H9 (cell line): ENCODE data around the gene NDUFB10. TPM values are rescaled to one million over a fixed set of nuclear protein-coding genes. Genes with fewer than 3 reads are reported as not detected.

Experiments used
- DNase-seq: peaks from one replicate; pipeline ENCODE4 v3.0.0-alpha.2; 2017
- H2AFZ ChIP-seq: one replicate; pipeline ENCODE4 v1.6.1; 2013; ENCODE audit warnings: mild to moderate bottlenecking, low read length, control low read depth, moderate library complexity
- H2AK5ac ChIP-seq: 2 replicates; pipeline ENCODE4 v1.6.1; 2013; ENCODE audit warnings: low read length, control low read depth, mixed read lengths; ENCODE audit not compliant: insufficient read length
- H2BK120ac ChIP-seq: one replicate; pipeline ENCODE4 v1.6.1; 2013; ENCODE audit warnings: low read depth, mild to moderate bottlenecking, low read length, control low read depth, inconsistent platforms; ENCODE audit not compliant: poor library complexity, severe bottlenecking
- H2BK12ac ChIP-seq: 2 replicates; pipeline ENCODE4 v1.6.1; 2013; ENCODE audit warnings: low read length, control low read depth, mixed read lengths, low read depth; ENCODE audit not compliant: insufficient read length
- H2BK15ac ChIP-seq: 2 replicates; pipeline ENCODE4 v1.6.1; 2013; ENCODE audit warnings: low read depth, low read length, control low read depth
- H2BK20ac ChIP-seq: one replicate; pipeline ENCODE4 v1.6.1; 2013; ENCODE audit warnings: low read depth, mild to moderate bottlenecking, low read length, control low read depth, inconsistent platforms; ENCODE audit not compliant: poor library complexity, severe bottlenecking
- H2BK5ac ChIP-seq: 2 replicates; pipeline ENCODE4 v1.6.1; 2013; ENCODE audit warnings: low read length, control low read depth, mixed read lengths; ENCODE audit not compliant: insufficient read length
- H3K14ac ChIP-seq: 2 replicates; pipeline ENCODE4 v1.6.1; 2013; ENCODE audit warnings: low read length, control low read depth; ENCODE audit not compliant: insufficient read depth
- H3K18ac ChIP-seq: 2 replicates; pipeline ENCODE4 v1.6.1; 2013; ENCODE audit warnings: low read depth, mild to moderate bottlenecking, mixed read lengths, low read length, control low read depth; ENCODE audit not compliant: insufficient read length
- H3K23ac ChIP-seq: 2 replicates; pipeline ENCODE4 v1.6.1; 2013; ENCODE audit warnings: low read length, control low read depth, mixed read lengths, low read depth; ENCODE audit not compliant: insufficient read length
- H3K23me2 ChIP-seq: 2 replicates; pipeline ENCODE4 v1.6.1; 2013; ENCODE audit warnings: low read depth, mild to moderate bottlenecking, mixed read lengths, low read length, control low read depth; ENCODE audit not compliant: insufficient read length, poor library complexity, severe bottlenecking
- H3K27ac ChIP-seq: 2 replicates; pipeline ENCODE4 v1.5.1; 2013; ENCODE audit warnings: low read length, control low read depth, mixed read lengths, low read depth; ENCODE audit not compliant: insufficient read length
- H3K27me3 ChIP-seq: 2 replicates; pipeline ENCODE4 v1.6.1; 2013; ENCODE audit warnings: low read length, control low read depth, inconsistent platforms; ENCODE audit not compliant: insufficient read depth
- H3K4ac ChIP-seq: 2 replicates; pipeline ENCODE4 v1.6.1; 2013; ENCODE audit warnings: low read depth, mild to moderate bottlenecking, control low read depth, inconsistent platforms, low read length, moderate library complexity
- H3K4me1 ChIP-seq: 2 replicates; pipeline ENCODE4 v1.6.1; 2013; ENCODE audit warnings: low read length, control low read depth, inconsistent platforms; ENCODE audit not compliant: insufficient read depth
- H3K4me2 ChIP-seq: 2 replicates; pipeline ENCODE4 v1.6.1; 2013; ENCODE audit warnings: low read length, control low read depth, mixed read lengths; ENCODE audit not compliant: insufficient read length, insufficient read depth
- H3K56ac ChIP-seq: 2 replicates; pipeline ENCODE4 v1.6.1; 2013; ENCODE audit warnings: low read depth, mild to moderate bottlenecking, mixed read lengths, low read length, control low read depth; ENCODE audit not compliant: insufficient read length
- H3K79me1 ChIP-seq: 2 replicates; pipeline ENCODE4 v1.6.1; 2013; ENCODE audit warnings: low read depth, mild to moderate bottlenecking, moderate library complexity, low read length, control low read depth, inconsistent platforms; ENCODE audit not compliant: insufficient read depth, poor library complexity, severe bottlenecking
- H3K79me2 ChIP-seq: 2 replicates; pipeline ENCODE4 v1.6.1; 2013; ENCODE audit warnings: low read length, control low read depth, inconsistent platforms; ENCODE audit not compliant: insufficient read depth
- H3K9ac ChIP-seq: 2 replicates; pipeline ENCODE4 v1.6.1; 2013; ENCODE audit warnings: low read length, control low read depth, mixed read lengths; ENCODE audit not compliant: insufficient read length; ENCODE audit errors: extremely low read depth
- H3K9me3 ChIP-seq: one replicate; pipeline ENCODE4 v1.6.1; 2013; ENCODE audit warnings: low read depth, low read length, inconsistent platforms; ENCODE audit not compliant: control insufficient read depth
- H3T11ph ChIP-seq: one replicate; pipeline ENCODE4 v1.6.1; 2013; ENCODE audit warnings: mild to moderate bottlenecking, low read length, control low read depth, inconsistent platforms
- H4K20me1 ChIP-seq: one replicate; pipeline ENCODE4 v1.6.1; 2013; ENCODE audit not compliant: control insufficient read depth, insufficient read length, insufficient read depth
- H4K5ac ChIP-seq: 2 replicates; pipeline ENCODE4 v1.6.1; 2013; ENCODE audit warnings: low read depth, mild to moderate bottlenecking, mixed read lengths, low read length, control low read depth; ENCODE audit not compliant: insufficient read length
- H4K8ac ChIP-seq: replicated peaks from 2 replicates; pipeline ENCODE4 v1.6.1; 2013; ENCODE audit warnings: low read length, control low read depth, mixed read lengths, low read depth; ENCODE audit not compliant: insufficient read length
- H4K91ac ChIP-seq: 2 replicates; pipeline ENCODE4 v1.6.1; 2013; ENCODE audit warnings: low read depth, mild to moderate bottlenecking, moderate library complexity, mixed read lengths, low read length, control low read depth; ENCODE audit not compliant: insufficient read length
- H3K27ac Mint-ChIP-seq, 3 experiments: 2 replicates in 2 of 3; 3 replicates in 1 of 3; pipeline ENCODE4 v1.8.0; 2020 to 2021; ENCODE audit warnings: mixed read lengths in 3 of 3, mild to moderate bottlenecking in 1 of 3, moderate library complexity in 1 of 3
- H3K27me3 Mint-ChIP-seq: 2 replicates; pipeline ENCODE4 v1.8.0; 2021; ENCODE audit warnings: low read depth, mild to moderate bottlenecking, moderate library complexity, mixed read lengths
- H3K36me3 Mint-ChIP-seq, 3 experiments: 2 replicates in 2 of 3; 3 replicates in 1 of 3; pipeline ENCODE4 v1.8.0; 2020 to 2021; ENCODE audit warnings: low read depth in 3 of 3, mixed read lengths in 3 of 3; ENCODE audit not compliant: insufficient read depth in 1 of 3
- H3K4me1 Mint-ChIP-seq, 2 experiments: 2 replicates each; pipeline ENCODE4 v1.8.0; 2020; ENCODE audit warnings: mixed read lengths in 2 of 2
- H3K4me3 Mint-ChIP-seq, 2 experiments: 2 replicates in 1 of 2; 3 replicates in 1 of 2; pipeline ENCODE4 v1.8.0; 2020 to 2021; ENCODE audit warnings: mild to moderate bottlenecking in 2 of 2, mixed read lengths in 2 of 2, moderate library complexity in 1 of 2
- H3K9me3 Mint-ChIP-seq, 2 experiments: 2 replicates in 1 of 2; 3 replicates in 1 of 2; pipeline ENCODE4 v1.8.0; 2020; ENCODE audit warnings: mild to moderate bottlenecking in 2 of 2, mixed read lengths in 2 of 2, moderate library complexity in 1 of 2
- CTCF ChIP-seq: fragments of 200-600 bp; sonication (generic); conservative IDR thresholded peaks from 3 replicates; pipeline ENCODE4 v1.8.0; 2021; ENCODE audit warnings: antibody characterized with exemption, mild to moderate bottlenecking
- WGBS: extraction: QIAGEN DNeasy Blood & Tissue Kit; methylation state at CpG from one replicate; pipeline ENCODE4 v1.1.7; 2013; ENCODE audit warnings: missing lambda C conversion rate, low lambda C conversion rate, mixed read lengths; ENCODE audit not compliant: insufficient read length; ENCODE audit errors: extremely low coverage; 5-methylcytosine and 5-hydroxymethylcytosine counted together
- total RNA-seq: library from RNA; stranded (reverse); gene quantifications from 2 replicates; pipeline ENCODE4 v1.2.1, GENCODE V29; 2021

Gene NDUFB10
- total RNA-seq, 1 experiment from 2014 or later: 191 TPM

DNA sequence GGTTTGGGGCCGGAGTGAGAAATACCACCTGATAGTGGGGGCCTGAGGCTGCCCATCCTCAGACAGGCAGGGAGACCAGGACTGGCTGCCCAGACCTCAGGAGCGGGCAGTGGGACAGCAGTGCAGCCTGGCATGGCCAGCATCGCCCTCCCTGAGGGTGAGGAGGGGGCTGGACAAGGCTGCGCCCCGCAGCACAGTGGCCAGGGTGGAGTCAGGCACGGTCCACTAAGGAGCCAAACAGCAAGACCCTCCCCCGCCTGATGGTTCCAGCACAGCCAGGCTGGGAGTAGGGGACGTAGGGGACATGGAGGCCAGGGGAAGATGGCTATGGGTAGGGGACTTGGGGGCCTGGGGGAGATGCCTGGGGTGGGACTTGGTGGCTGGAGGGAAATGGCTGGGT, 47.0 kb downstream of the NDUFB10 start:
- H2BK20ac ChIP-seq: no peak overlapping the region
- H3K4me1 ChIP-seq: peaks cover 6% of the 10 kb centered on the region; the same call in 1 of the 2 replicates
- H4K8ac ChIP-seq: no peak overlapping the region
- no peak overlapping the region for H3K23ac ChIP-seq
- H2AFZ ChIP-seq: no peak overlapping the region
- Mint-ChIP-seq H3K36me3 (peaks cover 14 to 26% (median 25%) of the 10 kb centered on the region in 3 experiments), H3K9me3 (no peaks in the 10 kb centered on the region; a peak in 1 of 5 replicates), H3K4me3 (peak overlapping the region in 1 of 2 experiments; percentile 46; a peak in 2 of 5 replicates), H3K27ac (peak overlapping the region in 1 of 3 experiments; percentile 80; a peak in 3 of 7 replicates), H3K4me1 (peaks cover 22 to 36% of the 10 kb centered on the region in 2 experiments), H3K27me3 (no peaks in the 10 kb centered on the region; the same call in 1 of the 2 replicates)
- H3K4ac ChIP-seq: no peak overlapping the region
- peaks cover 11% of the 10 kb centered on the region for H3K23me2 ChIP-seq
- H2BK15ac ChIP-seq: no peak overlapping the region
- H2BK120ac ChIP-seq: no peak overlapping the region
- no peak for DNase-seq
- no peaks in the 10 kb centered on the region for H4K20me1 ChIP-seq
- H2AK5ac ChIP-seq: no peak overlapping the region
- no peak overlapping the region for H3K56ac ChIP-seq
- H3T11ph ChIP-seq: no peak overlapping the region
- H2BK12ac ChIP-seq: no peak overlapping the region
- H3K4me2 ChIP-seq: no peak overlapping the region
- no peak overlapping the region for H3K18ac ChIP-seq
- no peak overlapping the region for H4K5ac ChIP-seq
- H3K14ac ChIP-seq: no peak overlapping the region; the same call in 1 of the 2 replicates
- H3K9ac ChIP-seq: no peak overlapping the region
- H4K91ac ChIP-seq: no peak overlapping the region
- H3K27me3 ChIP-seq: no peaks in the 10 kb centered on the region
- H3K27ac ChIP-seq: no peak overlapping the region
- no peaks in the 10 kb centered on the region for H3K9me3 ChIP-seq
- H3K79me1 ChIP-seq: peaks cover 24% of the 10 kb centered on the region
- H3K79me2 ChIP-seq: peaks cover 26% of the 10 kb centered on the region; the same call in 1 of the 2 replicates
- no CpG with 5 or more reads among the region's 8 CpGs for WGBS
- H2BK5ac ChIP-seq: no peak overlapping the region
- no peak for TF ChIP-seq CTCF
